ENCODE data around the gene SLC25A21. TPM values are rescaled to one million over a fixed set of nuclear protein-coding genes. Genes with fewer than 3 reads are reported as not detected.

Gene SLC25A21
- total and polyA plus RNA-seq, 10 of the 15 experiments (the other 5 are each of a cell fraction or from before 2014, with no cell fraction given) = 0.06 to 0.72 (median 0.17) TPM; not detected in 3

GRCh38 chr14:36675581-36675980 is 496.8 kb downstream of the SLC25A21 start (continued):
- TF ChIP-seq NFYA (IDR thresholded peaks at IDR 0.05; ENCODE audit: borderline replicate concordance, low read depth, low read length) (no peak), KAT2A (conservative IDR thresholded peaks at IDR 0.05; ENCODE audit: control insufficient read depth, low read depth, low read length) (no peak)

- ATAC-seq = no peak
- TF ChIP-seq REST (IDR thresholded peaks at IDR 0.05; ENCODE audit: low read depth, low read length) (no peak), ZZZ3 (IDR thresholded peaks at IDR 0.05; ENCODE audit: control insufficient read depth, insufficient read length, low read depth) (no peak), ATF7 (IDR thresholded peaks at IDR 0.05; ENCODE audit: low read depth) (no peak), ZBTB33 (IDR thresholded peaks at IDR 0.05) (no peak), KAT2A (conservative IDR thresholded peaks at IDR 0.05; ENCODE audit: control insufficient read depth, low read depth, low read length) (no peak), ATF2 (IDR thresholded peaks at IDR 0.05; ENCODE audit: low read length) (no peak), PML (IDR thresholded peaks at IDR 0.05; ENCODE audit: low read length) (no peak), LARP7 (IDR thresholded peaks at IDR 0.05) (no peak), PAX8 (IDR thresholded peaks at IDR 0.05) (no peak), ZNF217 (IDR thresholded peaks at IDR 0.05) (no peak), YY1 (IDR thresholded peaks at IDR 0.05; ENCODE audit: low read depth, low read length) (no peak), FOXM1 (IDR thresholded peaks at IDR 0.05; ENCODE audit: low read depth, low read length) (no peak), PRDM15 (CRISPR knock-in tag; IDR thresholded peaks at IDR 0.05) (no peak)
These were observed 497.7 kb downstream of the SLC25A21 start for GRCh38 chr14:36674659-36675058.

More at GRCh38 chr14:36674659-36675058, 497.7 kb downstream of the SLC25A21 start:
- Histone ChIP-seq H4K20me1 (ENCODE audit: control insufficient read depth, insufficient read depth) (no peaks in the 10 kb centered on the region), H3K27me3 (replicated peaks in 1 of 2; ENCODE audit: control insufficient read depth in 2 of 2, insufficient read depth in 2 of 2, low read length in 1 of 2) (no peaks in the 10 kb centered on the region), H3K9ac (ENCODE audit: control insufficient read depth, insufficient read depth, low read length) (no peak overlapping the region), H3K27ac (ENCODE audit: control insufficient read depth, insufficient read depth) (no peak overlapping the region), H3K79me2 (ENCODE audit: control insufficient read depth, insufficient read depth, low read length) (no peaks in the 10 kb centered on the region), H2AFZ (ENCODE audit: control insufficient read depth, low read depth, low read length) (no peak overlapping the region), H3K4me2 (ENCODE audit: control insufficient read depth, insufficient read depth) (no peak overlapping the region), H3K9me3 (replicated peaks; ENCODE audit: control insufficient read depth, insufficient read depth, low read length) (no peaks in the 10 kb centered on the region), H3K36me3 (ENCODE audit: control insufficient read depth in 2 of 2, insufficient read depth in 2 of 2, low read length in 1 of 2) (no peaks in the 10 kb centered on the region), H3K4me3 (no peak overlapping the region), H3K4me1 (ENCODE audit: control insufficient read depth, insufficient read depth, low read length) (no peaks in the 10 kb centered on the region)
- 55% methylated on average over 3 of the region's 3 CpGs for WGBS (ENCODE audit: insufficient coverage, insufficient replicate concordance, low lambda C conversion rate, missing lambda C conversion rate)
- CTCF ChIA-PET = no interaction called here
- POLR2A ChIA-PET = no interaction called here
- FAIRE-seq (no peak), DNase-seq (ENCODE audit: low read depth, low spot score) (no peak)
- RAD21 ChIA-PET (ENCODE audit: unreplicated experiment) = no interaction called here
- SMC1A ChIA-PET (ENCODE audit: uncharacterized antibody, unreplicated experiment) = no interaction called here
- BruUV-seq (replicated peaks) = no TSS peak
- intact Hi-C loops (cut with micrococcal nuclease; ENCODE audit: unreplicated experiment) (no loop called here), in situ Hi-C loops (cut with MboI) (no loop called here)

Measured in GM12878 (cell line).